Sigmoid colon (tissue), 7 donors: ENCODE results near the gene SHC1. TPM values are rescaled to one million over a fixed set of nuclear protein-coding genes. Genes with fewer than 3 reads are reported as not detected.

ENCODE experiments used
- DNase-seq: peaks from one replicate; pipeline ENCODE4 v3.0.0-alpha.2; 2019
- H3K27ac ChIP-seq, 4 donors: fragments of 200-600 bp; sonication (generic); one replicate each; pipeline ENCODE4 v1.5.1; 2016 to 2019; ENCODE audit warnings: mild to moderate bottlenecking in 1 of 4
- H3K27me3 ChIP-seq, 3 donors: fragments of 200-600 bp; sonication (generic); one replicate each; pipeline ENCODE4 v1.5.1; 2019; ENCODE audit warnings: mild to moderate bottlenecking in 1 of 3
- H3K36me3 ChIP-seq, 4 donors: fragments of 200-600 bp; sonication (generic); one replicate each; pipeline ENCODE4 v1.5.1; 2016 to 2019
- H3K4me1 ChIP-seq, 4 donors: fragments of 200-600 bp; sonication (generic); one replicate each; pipeline ENCODE4 v1.5.1; 2017 to 2019
- H3K4me3 ChIP-seq, 4 donors: fragments of 200-600 bp; sonication (generic); one replicate each; pipeline ENCODE4 v1.5.1; 2017 to 2019; ENCODE audit warnings: mild to moderate bottlenecking in 2 of 4, moderate library complexity in 1 of 4
- H3K9me3 ChIP-seq, 4 donors: fragments of 200-600 bp in 3 of 4; sonication (generic) in 3 of 4; one replicate each; pipeline versions ENCODE4 v1.5.1 to v1.6.1; 2013 to 2019
- EP300 ChIP-seq, 4 donors: sonication (generic); formaldehyde crosslinking; IDR thresholded peaks; one replicate each; pipeline ENCODE4 v1.6.1; 2017; ENCODE audit warnings: antibody characterized with exemption in 4 of 4
- POLR2A ChIP-seq, 2 donors: fragments of 450-650 bp; IDR thresholded peaks; one replicate each; pipeline ENCODE4 v1.6.1; 2016; ENCODE audit warnings: antibody characterized with exemption in 2 of 2, mild to moderate bottlenecking in 2 of 2, moderate library complexity in 2 of 2
- POLR2AphosphoS5 ChIP-seq, 4 donors: sonication (generic); formaldehyde crosslinking; IDR thresholded peaks; one replicate each; pipeline ENCODE4 v1.6.1; 2017; ENCODE audit warnings: antibody characterized with exemption in 4 of 4
- WGBS, 2 donors: extraction: QIAGEN DNeasy Blood & Tissue Kit; methylation state at CpG; one replicate each; pipeline ENCODE4 v1.1.7; 2013; 5-methylcytosine and 5-hydroxymethylcytosine counted together
- intact Hi-C: fragments of 100-400 bp; cut with DNase I; formaldehyde crosslinking; loops from one replicate; pipeline ENCODE4 v1.15.1; 2023
- polyA plus RNA-seq, 3 donors: library from polyadenylated mRNA; stranded (reverse); fragments of 200-250 nt; gene quantifications; one replicate each; pipeline ENCODE4 v1.2.3, GENCODE V29; 2013
- total RNA-seq, 4 donors: library from RNA; depleted of rRNA; stranded (reverse); fragments of >200 nt; gene quantifications; one replicate each; pipeline ENCODE4 v1.1.0, GENCODE V29; 2016
- TF ChIP-seq, protein P1 (sequence below), 4 experiments: fragments of 450-650 bp in 3 of 4; fragments of 200-600 bp in 1 of 4; IDR thresholded peaks; one replicate each; pipeline ENCODE4 v1.5.1; 2016 to 2019; ENCODE audit warnings: antibody characterized with exemption in 4 of 4, mild to moderate bottlenecking in 3 of 4, moderate library complexity in 2 of 4
- donor health status: healthy with polysubstance abuse.
- donor health status: Bipolar disorder and iron deficiency.
- donor health status: healthy.

Gene SHC1
- total and polyA plus RNA-seq, 7 donors: 49.2 to 80.4 (median 62.6) TPM

- intact Hi-C loops: loop anchor here (1.0 kb wide), 2 partner anchors 43 to 57 kb away; partner anchors contain the start of gene PYGO2
- Histone ChIP-seq H3K9me3 (no peaks in the 10 kb centered on the region), H3K4me3 (peak overlapping the region; percentile 40 to 58 (median 53)), H3K27ac (peak overlapping the region; percentile 88 to 92 (median 90)), H3K36me3 (peaks cover 0 to 28% (median 9%) of the 10 kb centered on the region in 4 donors), H3K27me3 (no peaks in the 10 kb centered on the region), H3K4me1 (peaks cover 0 to 29% (median 22%) of the 10 kb centered on the region in 4 donors)
- TF ChIP-seq POLR2A (IDR thresholded peaks at IDR 0.05) (no peak), EP300 (IDR thresholded peaks at IDR 0.05) (no peak), POLR2AphosphoS5 (IDR thresholded peaks at IDR 0.05) (no peak)
- TF ChIP-seq, protein P1, sequence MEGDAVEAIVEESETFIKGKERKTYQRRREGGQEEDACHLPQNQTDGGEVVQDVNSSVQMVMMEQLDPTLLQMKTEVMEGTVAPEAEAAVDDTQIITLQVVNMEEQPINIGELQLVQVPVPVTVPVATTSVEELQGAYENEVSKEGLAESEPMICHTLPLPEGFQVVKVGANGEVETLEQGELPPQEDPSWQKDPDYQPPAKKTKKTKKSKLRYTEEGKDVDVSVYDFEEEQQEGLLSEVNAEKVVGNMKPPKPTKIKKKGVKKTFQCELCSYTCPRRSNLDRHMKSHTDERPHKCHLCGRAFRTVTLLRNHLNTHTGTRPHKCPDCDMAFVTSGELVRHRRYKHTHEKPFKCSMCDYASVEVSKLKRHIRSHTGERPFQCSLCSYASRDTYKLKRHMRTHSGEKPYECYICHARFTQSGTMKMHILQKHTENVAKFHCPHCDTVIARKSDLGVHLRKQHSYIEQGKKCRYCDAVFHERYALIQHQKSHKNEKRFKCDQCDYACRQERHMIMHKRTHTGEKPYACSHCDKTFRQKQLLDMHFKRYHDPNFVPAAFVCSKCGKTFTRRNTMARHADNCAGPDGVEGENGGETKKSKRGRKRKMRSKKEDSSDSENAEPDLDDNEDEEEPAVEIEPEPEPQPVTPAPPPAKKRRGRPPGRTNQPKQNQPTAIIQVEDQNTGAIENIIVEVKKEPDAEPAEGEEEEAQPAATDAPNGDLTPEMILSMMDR (IDR thresholded peaks at IDR 0.05): no peak
- peak; percentile 69 for DNase-seq
- 35 to 48% methylated on average over 6 of the region's 6 CpGs for WGBS, 2 donors
Observed at GRCh38 chr1:155017946-155018316, 47.4 kb upstream of the SHC1 start.

- Histone ChIP-seq H3K9me3 (no peaks in the 10 kb centered on the region), H3K27ac (peak overlapping the region; percentile 88 to 92 (median 90)), H3K4me1 (peaks cover 0 to 35% (median 26%) of the 10 kb centered on the region in 4 donors), H3K36me3 (peaks cover 0 to 28% (median 9%) of the 10 kb centered on the region in 4 donors), H3K27me3 (no peaks in the 10 kb centered on the region), H3K4me3 (peak overlapping the region; percentile 40 to 58 (median 53))
- intact Hi-C loops: loop anchor here (1.0 kb wide), 2 partner anchors 42 to 56 kb away; partner anchors contain the start of gene PYGO2
- TF ChIP-seq POLR2AphosphoS5 (IDR thresholded peaks at IDR 0.05) (peak; percentile 68 to 84 (median 76)), EP300 (IDR thresholded peaks at IDR 0.05) (peak in 1 of 4 donors; percentile 74), POLR2A (IDR thresholded peaks at IDR 0.05) (peak in 1 of 2 donors; percentile 39)
- TF ChIP-seq, protein P1 (IDR thresholded peaks at IDR 0.05): peak; percentile 99 to 100 (median 100)
- DNase-seq: peak; percentile 97
- WGBS, 2 donors: 2 to 3% methylated on average over 49 of the region's 49 CpGs
Observed at GRCh38 chr1:155017041-155017945, 46.7 kb upstream of the SHC1 start.

- DNase-seq: peak; percentile 67
- Histone ChIP-seq H3K4me1 (peaks cover 0 to 45% (median 35%) of the 10 kb centered on the region in 4 donors), H3K27ac (peak overlapping the region; percentile 88 to 92 (median 90)), H3K27me3 (no peaks in the 10 kb centered on the region), H3K36me3 (peaks cover 0 to 28% (median 9%) of the 10 kb centered on the region in 4 donors), H3K4me3 (no peak overlapping the region), H3K9me3 (no peaks in the 10 kb centered on the region)
- WGBS, 2 donors: 56 to 60% methylated on average over 26 of the region's 26 CpGs
- TF ChIP-seq POLR2AphosphoS5 (IDR thresholded peaks at IDR 0.05) (no peak), POLR2A (IDR thresholded peaks at IDR 0.05) (no peak), EP300 (IDR thresholded peaks at IDR 0.05) (no peak)
- TF ChIP-seq, protein P1 (IDR thresholded peaks at IDR 0.05): no peak
- intact Hi-C loops: no loop called here
Observed at GRCh38 chr1:155016231-155016831, 45.8 kb upstream of the SHC1 start.

DNA sequence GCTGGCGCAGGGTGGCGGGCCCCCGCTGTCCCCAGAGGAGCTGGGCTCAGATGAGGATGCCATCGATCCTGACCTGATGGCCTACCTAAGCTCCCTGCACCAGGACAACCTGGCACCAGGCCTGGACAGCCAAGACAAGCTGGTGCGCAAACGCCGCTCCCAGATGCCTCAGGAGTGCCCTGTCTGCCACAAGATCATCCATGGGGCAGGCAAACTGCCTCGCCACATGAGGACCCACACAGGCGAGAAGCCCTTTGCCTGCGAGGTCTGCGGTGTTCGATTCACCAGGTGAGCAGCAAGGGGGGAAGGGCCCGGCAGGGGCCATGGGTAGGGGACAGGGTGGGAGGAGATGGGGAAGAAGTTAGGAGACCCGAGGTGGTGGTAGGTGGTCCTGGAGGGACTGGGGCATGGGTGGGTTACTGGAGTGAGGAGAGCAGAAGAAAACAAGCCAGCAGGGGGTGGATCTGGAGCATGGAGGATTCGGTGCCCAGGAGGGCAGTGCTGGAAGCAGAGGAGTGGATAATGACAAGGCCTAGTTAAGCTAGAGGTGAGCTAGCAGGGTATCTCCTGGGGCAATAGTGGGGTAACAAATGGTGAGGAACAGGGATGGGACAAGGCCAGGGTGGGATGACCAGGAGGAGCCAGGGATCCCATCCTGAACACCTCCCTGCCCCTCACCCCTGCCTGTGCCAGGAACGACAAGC, 45.1 kb upstream of the SHC1 start:
- Histone ChIP-seq H3K4me3 (no peak overlapping the region), H3K27ac (peak overlapping the region; percentile 88 to 92 (median 90)), H3K9me3 (no peaks in the 10 kb centered on the region), H3K4me1 (peaks cover 0 to 51% (median 42%) of the 10 kb centered on the region in 4 donors), H3K27me3 (no peaks in the 10 kb centered on the region), H3K36me3 (peaks cover 0 to 28% (median 9%) of the 10 kb centered on the region in 4 donors)
- peak in 1 of 4 donors; percentile 9 for TF ChIP-seq POLR2AphosphoS5 (IDR thresholded peaks at IDR 0.05)
- TF ChIP-seq POLR2A (IDR thresholded peaks at IDR 0.05): no peak
- TF ChIP-seq EP300 (IDR thresholded peaks at IDR 0.05): no peak
- intact Hi-C loops: no loop called here
- DNase-seq: peak; percentile 66
- 70 to 83% methylated on average over 16 of the region's 16 CpGs for WGBS, 2 donors
